ENCODE measurements around the gene TRIM44.
"Not testable (repeated sequence)": the region's sequence is repeated elsewhere in the genome, so short reads cannot be mapped to it uniquely, and the experiment has no call there.

The TRIM44 gene

GRCh38 chr11:35825386-35825785 is 162.8 kb downstream of the TRIM44 start:
- H3K27ac ChIP-seq = no peak overlapping the region
- TF ChIP-seq ZFX (IDR thresholded peaks at IDR 0.05) (no peak), CTCF (conservative IDR thresholded peaks at IDR 0.05) (no peak)

- TF ChIP-seq CTCF (conservative IDR thresholded peaks at IDR 0.05) (no peak), ZFX (IDR thresholded peaks at IDR 0.05) (no peak)
- H3K27ac ChIP-seq = no peak overlapping the region
Measured at GRCh38 chr11:35826006-35826405, 163.4 kb downstream of the TRIM44 start.

GRCh38 chr11:35826949-35827348 is 164.4 kb downstream of the TRIM44 start:
- H3K27ac ChIP-seq = no peak overlapping the region
- TF ChIP-seq ZFX (IDR thresholded peaks at IDR 0.05) (no peak), CTCF (conservative IDR thresholded peaks at IDR 0.05) (no peak)

- TF ChIP-seq ZFX (IDR thresholded peaks at IDR 0.05) (no peak), CTCF (conservative IDR thresholded peaks at IDR 0.05) (no peak)
Measured at GRCh38 chr11:35836205-35836604, 173.6 kb downstream of the TRIM44 start.

DNA sequence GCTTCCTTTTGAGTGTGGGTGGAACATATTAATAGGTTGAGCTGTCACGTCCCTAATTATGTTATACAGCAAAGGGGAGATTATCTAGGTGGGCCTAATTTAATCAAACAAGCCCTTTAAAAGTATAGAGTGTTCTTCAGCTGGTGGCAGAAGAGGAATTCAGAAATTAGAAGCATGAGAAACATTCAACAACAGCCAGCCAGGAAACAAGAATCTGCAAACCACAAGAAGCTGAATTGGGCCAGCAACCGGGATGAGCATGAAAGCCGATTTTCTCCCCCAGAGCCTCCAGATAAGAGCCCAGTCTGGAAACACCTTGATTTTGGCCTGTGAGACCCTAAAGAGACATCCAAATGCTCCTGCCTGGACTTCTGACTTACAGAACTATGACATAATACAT is 175.5 kb downstream of the TRIM44 start:
- no peak for TF ChIP-seq ZFX (IDR thresholded peaks at IDR 0.05)
- no peak for TF ChIP-seq CTCF (conservative IDR thresholded peaks at IDR 0.05)

More at GRCh38 chr11:35836205-35836604, 173.6 kb downstream of the TRIM44 start:
- H3K27ac ChIP-seq = no peak overlapping the region

DNA sequence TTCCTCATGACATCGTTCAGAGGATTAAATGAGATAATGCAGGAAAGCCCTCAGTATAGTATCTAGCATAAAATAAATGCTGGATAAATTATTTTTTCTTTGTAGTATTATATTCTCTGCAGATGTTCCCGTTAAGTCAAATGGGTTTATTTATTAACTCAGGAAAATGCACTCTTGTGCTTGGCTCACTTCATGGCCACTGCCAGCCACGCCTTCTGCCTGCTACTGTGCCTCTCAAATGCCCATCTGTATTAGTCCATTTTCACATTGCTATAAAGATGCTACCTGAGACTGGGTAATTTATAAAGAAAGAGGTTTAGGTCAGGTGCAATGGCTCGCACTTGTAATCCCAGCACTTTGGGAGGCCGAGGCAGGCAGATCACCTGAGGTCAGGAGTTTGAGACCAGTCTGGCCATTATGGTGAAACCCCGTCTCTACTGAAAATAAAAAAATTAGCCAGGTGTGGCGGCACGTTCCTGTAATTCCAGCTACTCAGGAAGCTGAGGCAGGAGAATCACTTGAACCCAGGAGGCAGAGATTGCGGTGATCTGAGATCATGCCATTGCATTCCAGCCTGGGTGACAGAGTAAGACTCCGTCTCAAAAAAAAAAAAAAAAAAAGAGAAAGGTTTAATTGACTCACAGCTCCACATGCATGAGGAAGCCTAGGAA is 176.3 kb downstream of the TRIM44 start:
- not testable (repeated sequence) for H3K27ac ChIP-seq

More for the DNA sequence above, 175.5 kb downstream of the TRIM44 start:
- H3K27ac ChIP-seq = no peak overlapping the region

GRCh38 chr11:35839368-35840161 is 177.0 kb downstream of the TRIM44 start:
- H3K27ac ChIP-seq = no peak overlapping the region
- TF ChIP-seq ZFX (IDR thresholded peaks at IDR 0.05) = no peak
- TF ChIP-seq CTCF (conservative IDR thresholded peaks at IDR 0.05) = no peak

Data from C4-2B (cell line).